ENCODE data around the gene HIP1.
"Not testable (repeated sequence)": the region's sequence is repeated elsewhere in the genome, so short reads cannot be mapped to it uniquely, and the experiment has no call there.

The HIP1 gene

GRCh38 chr7:75639071-75639885 is 99.5 kb downstream of the HIP1 start:
- no peak for FAIRE-seq

DNA sequence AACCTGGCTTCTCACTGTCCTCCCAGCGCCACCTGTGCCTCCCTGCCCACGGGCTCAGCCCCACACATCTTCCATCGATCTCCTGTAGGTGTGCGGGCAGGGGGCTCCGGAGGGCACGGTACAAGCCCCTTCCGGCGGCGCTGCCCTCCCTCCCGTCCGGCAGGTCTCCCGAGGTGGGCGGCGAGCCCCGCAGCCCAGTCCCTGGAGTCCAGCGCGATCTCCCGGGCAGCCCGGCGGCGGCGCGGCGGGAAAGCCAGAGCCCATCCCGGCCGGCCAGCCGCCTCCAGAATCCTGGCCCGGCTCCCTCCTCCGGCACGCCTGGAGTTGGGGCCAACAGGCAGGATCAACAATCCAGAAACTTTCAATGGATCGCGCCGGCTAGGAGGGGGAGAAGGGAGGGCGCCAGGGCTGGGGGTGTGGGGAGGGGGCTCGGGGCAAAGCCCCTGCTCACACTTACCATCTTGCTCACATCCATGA is 100.1 kb downstream of the HIP1 start:
- no peak for FAIRE-seq

GRCh38 chr7:75637854-75638593 is 100.7 kb downstream of the HIP1 start:
- no peak for FAIRE-seq

- no peak for FAIRE-seq
Measured at GRCh38 chr7:75635036-75635435, 103.7 kb downstream of the HIP1 start.

- not testable (repeated sequence) for FAIRE-seq
Measured at GRCh38 chr7:75632587-75632986, 106.2 kb downstream of the HIP1 start.

DNA sequence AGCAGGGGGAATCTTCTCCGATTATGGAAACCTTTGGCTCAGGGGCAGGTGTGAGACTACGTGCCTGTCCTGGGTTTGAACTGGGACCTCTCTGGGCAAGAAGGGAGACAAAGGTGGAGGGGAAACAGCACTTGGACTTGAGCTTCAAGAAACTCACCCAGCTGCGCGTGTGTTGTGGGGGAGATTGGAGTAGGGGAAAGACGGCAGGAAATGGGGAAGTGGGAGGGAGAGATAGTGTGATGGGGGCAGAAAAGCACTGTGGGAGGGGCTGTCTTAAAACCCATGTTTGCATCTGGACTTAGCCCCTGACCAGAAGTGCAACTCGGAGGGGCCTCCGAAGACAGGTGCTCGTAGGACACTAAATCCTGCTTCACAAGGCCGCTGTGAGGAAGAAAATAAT is 107.0 kb downstream of the HIP1 start:
- no peak for FAIRE-seq

- FAIRE-seq = no peak
Measured at GRCh38 chr7:75630549-75630948, 108.2 kb downstream of the HIP1 start.

DNA sequence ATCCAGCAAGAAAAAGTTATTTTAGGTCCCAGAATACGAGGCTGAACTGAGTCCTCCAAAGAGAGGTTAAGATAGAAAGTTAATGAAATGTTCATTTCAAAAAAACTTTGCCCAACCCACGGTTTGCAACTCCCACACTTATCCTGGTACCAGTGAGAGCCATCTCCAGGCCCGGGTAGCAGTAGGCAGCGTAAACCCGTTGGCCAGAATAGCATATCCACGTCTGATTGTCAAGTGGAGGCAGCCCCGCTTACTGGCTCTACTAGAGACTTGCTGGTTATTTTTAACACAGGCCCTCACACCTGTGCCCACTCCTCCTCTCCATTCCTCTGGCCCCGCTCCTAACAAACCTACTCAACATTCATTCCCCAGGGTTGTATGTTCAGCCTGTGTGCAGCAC is 109.7 kb downstream of the HIP1 start:
- FAIRE-seq = no peak

DNA sequence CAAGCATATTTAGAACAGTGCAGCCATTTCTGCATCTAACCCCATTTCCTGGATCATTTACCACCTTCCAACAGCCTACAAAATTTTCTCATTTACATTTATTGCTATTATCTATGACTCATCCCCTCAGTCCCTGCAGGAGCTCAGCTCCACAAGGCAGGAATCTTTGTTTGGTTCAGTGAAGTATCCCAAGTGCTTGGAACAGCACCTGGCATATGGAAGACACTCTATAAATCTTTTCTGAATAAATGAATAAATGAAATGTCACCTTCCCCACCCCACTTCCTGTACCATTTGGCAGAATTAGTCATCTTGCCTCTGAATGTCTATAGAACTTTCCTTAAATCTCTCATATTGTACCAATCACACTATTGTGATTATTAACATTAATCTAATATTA is 110.7 kb downstream of the HIP1 start:
- no peak for FAIRE-seq

GRCh38 chr7:75626954-75627353 is 111.8 kb downstream of the HIP1 start:
- FAIRE-seq = no peak

GRCh38 chr7:75625868-75626267 is 112.9 kb downstream of the HIP1 start:
- no peak for FAIRE-seq

DNA sequence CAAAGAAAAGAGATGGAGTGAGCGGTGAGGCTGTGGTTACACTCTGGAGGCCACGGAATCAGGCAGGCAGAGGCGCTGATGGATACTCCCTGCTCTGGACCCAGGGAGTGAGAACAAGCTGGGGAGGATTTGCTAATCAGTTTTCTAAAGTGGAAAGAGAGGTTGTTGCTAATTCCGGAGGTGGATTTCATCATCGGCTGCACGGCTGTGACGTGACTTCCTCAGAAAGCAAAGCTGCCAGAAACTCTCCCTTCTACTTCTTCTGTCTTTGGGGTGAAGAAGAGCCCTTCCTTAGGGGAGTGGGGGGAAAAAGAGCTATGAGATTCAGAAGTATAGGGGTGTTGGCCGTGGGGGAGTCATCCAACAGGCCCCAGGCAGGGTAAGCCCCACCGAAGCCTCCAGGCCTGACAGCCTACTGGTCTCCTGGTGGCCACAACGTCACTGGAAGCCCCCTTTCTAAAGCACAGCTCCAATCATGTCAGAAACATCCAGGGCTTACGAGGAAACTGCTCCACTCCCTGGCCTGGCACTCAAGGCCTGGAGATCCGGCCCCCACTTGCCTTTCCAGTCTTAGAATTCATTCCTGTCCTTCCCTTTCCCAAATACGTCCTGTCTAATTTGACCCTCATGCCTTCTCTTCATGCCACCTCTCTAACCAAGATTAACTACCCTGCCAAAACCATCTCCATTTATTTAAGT is 114.5 kb downstream of the HIP1 start:
- no peak for FAIRE-seq

GRCh38 chr7:75623390-75624133 is 115.2 kb downstream of the HIP1 start:
- FAIRE-seq = no peak

DNA sequence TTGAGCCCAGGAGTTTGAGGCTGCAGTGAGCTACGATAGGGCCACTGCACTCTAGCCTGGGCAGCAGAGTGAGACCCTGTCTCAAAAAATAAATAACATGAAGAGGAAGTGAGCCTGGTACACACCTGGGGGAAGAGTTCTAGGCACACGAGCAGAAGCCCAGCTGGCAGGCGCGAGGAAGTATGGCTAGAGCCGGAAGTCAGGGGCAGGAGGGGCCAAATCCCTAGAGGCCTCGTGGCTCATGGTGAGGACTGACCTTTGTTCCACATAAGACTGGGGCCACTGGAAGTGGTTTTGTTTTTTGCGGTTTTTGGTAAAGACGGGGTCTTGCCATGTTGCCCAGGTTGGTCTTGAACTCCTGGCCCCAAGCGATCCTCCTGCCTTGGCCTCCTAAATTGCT is 117.6 kb downstream of the HIP1 start:
- FAIRE-seq = no peak

DNA sequence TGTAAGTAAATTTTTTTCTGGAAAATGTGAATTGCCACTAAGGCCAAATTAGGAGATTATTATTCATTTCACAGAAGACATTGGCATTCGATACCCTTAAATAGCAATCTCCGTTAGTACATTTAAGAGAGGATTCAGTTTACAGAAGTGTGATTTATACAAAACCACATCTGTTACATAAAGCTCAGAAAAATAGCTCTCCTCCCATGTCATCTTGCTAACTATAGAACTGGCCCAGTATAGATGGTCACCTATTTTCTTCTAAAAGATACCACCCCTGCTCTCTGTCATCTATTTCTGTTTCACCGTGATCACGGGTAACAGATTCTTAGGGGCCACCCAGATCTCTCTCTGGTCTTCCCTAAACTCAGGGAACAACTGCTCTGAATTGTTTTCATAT is 119.1 kb downstream of the HIP1 start:
- FAIRE-seq = no peak

DNA sequence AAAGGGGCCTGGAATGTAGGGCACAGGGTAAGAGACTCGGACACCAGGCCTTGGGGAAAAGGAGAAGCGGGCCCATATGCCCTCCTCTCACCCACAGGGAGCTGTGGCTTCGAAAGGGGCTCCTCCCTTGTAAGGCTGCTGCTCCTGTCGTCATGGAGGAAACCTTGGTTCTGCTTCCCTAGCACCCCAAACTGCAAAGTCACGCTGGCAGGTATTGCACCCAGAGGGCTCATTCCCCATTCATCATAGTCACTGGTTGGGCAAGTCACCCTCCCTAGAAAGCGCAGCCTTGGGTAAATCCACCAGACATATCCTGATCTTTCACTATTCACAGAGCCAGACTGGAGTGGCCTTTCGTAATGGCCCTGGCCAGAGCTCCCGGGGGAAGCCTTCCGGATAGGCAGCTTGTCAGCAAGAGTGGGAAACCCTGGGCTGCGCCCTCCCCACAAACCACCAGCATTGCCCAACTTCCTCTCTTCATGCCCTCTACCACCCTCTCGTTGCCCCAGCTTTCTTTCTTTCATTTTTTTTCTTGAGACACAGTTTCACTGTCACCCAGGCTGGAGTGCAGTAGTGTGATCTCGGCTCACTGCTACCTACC is 121.0 kb downstream of the HIP1 start:
- FAIRE-seq = no peak

DNA sequence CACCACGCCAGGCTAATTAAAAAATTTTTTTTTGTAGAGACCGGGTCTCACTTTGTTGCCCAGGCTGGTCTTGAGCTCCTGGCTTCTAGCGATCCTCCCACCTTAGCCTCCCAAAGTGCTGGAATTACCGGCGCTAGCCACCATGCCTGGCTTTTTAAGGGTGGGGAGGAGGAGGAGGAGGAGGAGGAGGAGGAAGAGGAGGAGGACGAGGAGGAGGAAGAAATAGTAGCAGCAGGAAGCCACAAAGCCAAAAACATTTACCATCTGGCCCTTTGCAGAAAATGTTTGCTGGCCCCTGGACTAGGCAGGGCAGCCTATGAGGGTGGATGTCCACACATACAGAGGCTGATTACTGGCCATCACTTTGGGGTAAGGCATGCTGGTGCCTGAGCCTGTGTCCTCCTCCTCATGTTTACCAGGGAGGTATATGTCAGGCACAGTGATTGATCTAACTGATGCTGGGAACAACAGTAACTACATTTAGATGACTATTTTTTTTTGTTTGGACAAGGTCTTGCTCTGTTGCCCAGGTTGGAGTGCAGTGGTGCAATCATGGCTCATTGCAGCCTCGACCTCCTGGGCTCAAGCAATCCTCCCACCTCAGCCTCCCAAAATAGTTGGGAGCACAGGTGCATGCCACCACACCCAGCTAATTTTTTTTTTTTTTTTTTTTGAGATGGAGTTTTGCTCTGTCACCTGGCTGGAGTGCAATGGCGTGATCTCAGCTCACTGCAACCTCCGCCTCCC is 122.1 kb downstream of the HIP1 start:
- FAIRE-seq = no peak

GRCh38 chr7:75614401-75614800 is 124.3 kb downstream of the HIP1 start:
- no peak for FAIRE-seq

DNA sequence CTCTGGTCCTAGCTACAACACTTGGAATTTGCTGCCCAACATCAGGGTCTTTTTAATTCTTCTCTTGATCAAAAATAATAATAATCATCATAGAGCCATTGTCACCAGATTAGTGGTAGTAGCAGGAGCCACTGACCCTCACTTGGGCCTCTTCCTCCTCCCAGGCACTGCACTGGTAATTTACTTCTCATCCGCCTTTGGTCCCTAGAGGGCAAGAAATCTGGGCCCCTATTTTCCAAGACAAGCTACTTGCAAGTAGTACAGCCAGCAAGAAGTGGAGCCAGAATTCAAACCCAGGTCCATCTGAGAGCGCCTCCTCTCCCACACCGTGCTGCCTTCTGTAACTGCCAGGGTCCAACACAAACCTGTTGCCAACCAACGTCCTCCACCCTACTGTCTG is 125.4 kb downstream of the HIP1 start:
- FAIRE-seq = no peak

DNA sequence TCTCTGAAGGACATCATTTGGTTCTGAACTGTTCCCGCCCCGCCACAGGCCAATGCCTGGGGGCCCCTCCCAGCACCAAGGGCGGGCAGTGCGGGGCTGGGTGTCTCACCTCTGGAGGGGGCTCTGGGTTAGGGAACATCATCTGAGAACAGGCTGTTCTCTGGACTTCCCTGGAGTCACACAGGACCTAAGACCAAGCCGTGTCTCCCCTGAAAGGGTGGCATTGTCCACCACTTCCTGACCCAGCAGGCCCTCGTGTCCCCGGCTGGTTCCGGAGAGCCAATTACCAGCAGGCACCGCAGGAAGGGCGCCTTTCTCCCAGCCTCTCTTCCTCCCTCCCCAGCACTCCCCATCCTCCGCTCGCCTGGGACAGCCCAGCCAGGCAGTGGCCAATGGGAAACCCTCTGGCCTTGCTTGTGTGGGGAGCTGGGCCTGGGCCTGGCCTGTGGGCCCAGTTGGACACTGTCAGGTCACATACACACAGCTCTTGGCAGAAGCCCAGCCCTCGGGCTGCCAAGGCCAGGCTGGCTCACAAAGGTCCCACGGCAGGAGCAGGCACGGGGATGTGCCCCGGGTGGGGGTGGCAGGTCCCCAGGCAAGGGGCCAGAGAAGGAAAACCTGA is 127.1 kb downstream of the HIP1 start:
- FAIRE-seq = no peak

DNA sequence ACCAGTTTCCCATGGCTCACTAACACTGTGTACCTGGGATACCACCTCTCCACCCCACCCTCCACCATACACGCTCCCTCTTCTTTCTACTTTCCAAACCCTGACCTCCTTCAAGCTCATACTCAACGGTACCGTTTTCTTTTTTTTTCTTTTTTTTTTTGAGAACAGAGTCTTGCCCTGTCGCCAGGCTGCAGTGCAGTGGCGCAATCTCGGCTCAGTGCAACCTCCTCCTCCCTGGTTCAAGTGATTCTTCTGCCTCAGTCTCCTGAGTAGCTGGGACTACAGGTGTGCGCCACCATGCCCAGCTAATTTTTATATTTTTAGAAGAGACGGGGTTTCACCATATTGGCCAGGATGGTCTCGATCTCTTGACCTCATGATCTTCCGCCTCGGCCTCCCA is 129.3 kb downstream of the HIP1 start:
- not testable (repeated sequence) for FAIRE-seq
